Measurements from ENCODE around the gene METTL4. TPM values are rescaled to one million over a fixed set of nuclear protein-coding genes. Genes with fewer than 3 reads are reported as not detected.

The METTL4 gene
- 12.2 TPM for polyA plus RNA-seq (2012; ENCODE audit: missing spikeins)

- FAIRE-seq (peak; percentile 95), DNase-seq (ENCODE audit: insufficient read length) (peak; percentile 58)
- TF ChIP-seq POLR2A (IDR thresholded peaks at IDR 0.05; ENCODE audit: low read depth, low read length) (peak; percentile 76), TAF1 (IDR thresholded peaks at IDR 0.05; ENCODE audit: borderline replicate concordance, low read depth, low read length) (no peak), POLR2AphosphoS5 (IDR thresholded peaks at IDR 0.05; ENCODE audit: low read depth, low read length) (peak; percentile 65)
Observed at GRCh38 chr18:2571200-2572170, at the start of gene METTL4, which contains the start of gene NDC80. Gene METTL4, minus strand, starts transcription at chr18:2571505. Its CDS starts 4,289 bp downstream, at chr18:2567216. Gene NDC80, plus strand, starts transcription at chr18:2571557. Its CDS starts 1,429 bp downstream, at chr18:2572986.

DNA sequence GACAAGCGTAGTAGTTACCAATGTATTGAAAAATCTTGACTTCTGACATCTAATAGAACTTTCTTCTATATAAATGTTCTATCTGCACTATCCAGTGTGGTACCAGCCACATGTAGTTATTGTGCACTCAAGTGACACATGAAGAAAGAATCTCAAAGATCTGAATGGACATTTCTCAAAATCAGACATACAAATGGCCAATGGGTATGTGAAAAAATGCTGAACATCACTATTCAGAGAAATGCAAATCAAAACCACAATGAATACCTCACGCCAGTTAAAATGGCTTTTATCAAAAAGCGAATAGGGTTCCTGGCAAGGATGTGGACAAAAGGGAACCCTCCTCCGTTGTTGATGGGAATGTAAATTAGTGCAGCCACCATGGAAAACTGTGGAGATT is 46.7 kb upstream of the METTL4 start:
- no peak for DNase-seq (ENCODE audit: insufficient read length)
- TF ChIP-seq POLR2AphosphoS5 (IDR thresholded peaks at IDR 0.05; ENCODE audit: low read depth, low read length) (no peak), POLR2A (IDR thresholded peaks at IDR 0.05; ENCODE audit: low read depth, low read length) (no peak), TAF1 (IDR thresholded peaks at IDR 0.05; ENCODE audit: borderline replicate concordance, low read depth, low read length) (no peak)
- FAIRE-seq = no peak

DNA sequence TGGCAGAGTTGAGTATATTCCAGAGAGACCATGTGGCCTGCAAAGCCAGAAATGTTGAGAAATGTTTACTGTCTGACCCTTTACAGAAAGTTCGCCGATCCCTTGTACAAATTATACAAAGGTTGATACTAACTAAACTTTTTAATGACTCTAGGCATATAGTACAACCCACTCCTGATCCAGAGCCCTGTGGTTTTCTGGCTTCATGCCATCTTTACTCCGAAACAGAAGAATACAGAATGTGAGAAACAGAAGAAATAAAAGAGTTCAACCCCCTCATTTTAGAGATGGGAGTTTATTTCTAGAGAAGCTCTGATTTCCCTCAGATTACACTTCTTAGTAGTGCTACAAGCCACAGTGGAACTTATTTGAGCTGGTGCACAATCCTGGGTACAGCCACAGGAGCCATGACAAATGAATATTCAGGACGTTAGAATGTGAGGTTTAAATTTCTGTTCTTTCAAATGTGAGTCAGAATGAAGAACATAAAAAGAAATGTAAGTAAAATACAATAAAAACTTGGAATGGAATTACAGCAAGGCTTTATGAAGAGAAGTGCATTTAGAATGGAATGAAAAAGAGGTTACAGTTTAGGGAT is 46.2 kb upstream of the METTL4 start:
- FAIRE-seq = no peak
- no peak for DNase-seq (ENCODE audit: insufficient read length)
- no peak for TF ChIP-seq POLR2AphosphoS5 (IDR thresholded peaks at IDR 0.05; ENCODE audit: low read depth, low read length)

DNA sequence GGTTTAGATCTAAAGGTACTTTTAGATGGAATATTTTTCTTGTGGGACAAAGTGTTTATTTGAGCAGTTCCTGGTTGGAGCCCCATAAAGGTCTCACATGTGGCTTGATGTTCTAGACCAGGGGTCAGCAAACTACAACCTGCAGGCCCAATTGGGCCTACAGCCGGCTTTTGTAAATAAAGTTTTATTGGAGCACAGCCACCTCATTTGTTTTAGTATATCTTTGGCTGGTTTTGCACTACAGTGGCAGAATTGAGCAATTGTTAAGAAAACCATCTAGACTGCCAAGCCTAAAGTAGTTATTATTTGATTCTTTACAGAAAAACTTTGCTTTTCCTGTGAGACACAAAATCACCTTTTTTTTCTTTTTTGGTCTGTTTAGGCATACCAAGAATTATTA is 41.7 kb upstream of the METTL4 start:
- TF ChIP-seq TAF1 (IDR thresholded peaks at IDR 0.05; ENCODE audit: borderline replicate concordance, low read depth, low read length) (no peak), POLR2A (IDR thresholded peaks at IDR 0.05; ENCODE audit: low read depth, low read length) (no peak), POLR2AphosphoS5 (IDR thresholded peaks at IDR 0.05; ENCODE audit: low read depth, low read length) (no peak)
- DNase-seq (ENCODE audit: insufficient read length) (no peak), FAIRE-seq (no peak)

DNA sequence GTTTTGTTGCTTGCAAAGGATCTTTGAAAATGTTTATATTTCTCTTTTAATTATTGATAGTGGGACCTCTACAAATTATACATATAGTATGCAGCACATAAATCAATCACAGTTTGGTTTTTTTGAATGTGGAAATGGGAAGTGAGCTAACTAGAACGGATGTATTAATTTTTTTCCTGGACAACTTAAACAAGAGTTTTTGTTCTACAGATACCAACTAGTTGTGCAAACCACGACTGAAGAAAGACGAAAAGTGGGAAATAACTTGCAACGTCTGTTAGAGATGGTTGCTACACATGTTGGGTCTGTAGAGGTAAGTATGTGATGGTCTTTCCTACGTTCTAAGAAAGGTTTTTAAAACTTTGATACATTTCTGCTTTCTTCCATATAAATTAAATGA is 39.2 kb upstream of the METTL4 start:
- no peak for TF ChIP-seq POLR2AphosphoS5 (IDR thresholded peaks at IDR 0.05; ENCODE audit: low read depth, low read length)
- TF ChIP-seq TAF1 (IDR thresholded peaks at IDR 0.05; ENCODE audit: borderline replicate concordance, low read depth, low read length) = no peak
- no peak for TF ChIP-seq POLR2A (IDR thresholded peaks at IDR 0.05; ENCODE audit: low read depth, low read length)
- DNase-seq (ENCODE audit: insufficient read length) (no peak), FAIRE-seq (no peak)

- no peak for TF ChIP-seq POLR2A (IDR thresholded peaks at IDR 0.05; ENCODE audit: low read depth, low read length)
- no peak for TF ChIP-seq POLR2AphosphoS5 (IDR thresholded peaks at IDR 0.05; ENCODE audit: low read depth, low read length)
- TF ChIP-seq TAF1 (IDR thresholded peaks at IDR 0.05; ENCODE audit: borderline replicate concordance, low read depth, low read length) = no peak
- no peak for FAIRE-seq
- no peak for DNase-seq (ENCODE audit: insufficient read length)
Observed at GRCh38 chr18:2609604-2610003, 38.3 kb upstream of the METTL4 start.

GRCh38 chr18:2606335-2606734 is 35.0 kb upstream of the METTL4 start:
- FAIRE-seq (no peak), DNase-seq (ENCODE audit: insufficient read length) (no peak)
- TF ChIP-seq TAF1 (IDR thresholded peaks at IDR 0.05; ENCODE audit: borderline replicate concordance, low read depth, low read length) (no peak), POLR2AphosphoS5 (IDR thresholded peaks at IDR 0.05; ENCODE audit: low read depth, low read length) (no peak), POLR2A (IDR thresholded peaks at IDR 0.05; ENCODE audit: low read depth, low read length) (no peak)

DNA sequence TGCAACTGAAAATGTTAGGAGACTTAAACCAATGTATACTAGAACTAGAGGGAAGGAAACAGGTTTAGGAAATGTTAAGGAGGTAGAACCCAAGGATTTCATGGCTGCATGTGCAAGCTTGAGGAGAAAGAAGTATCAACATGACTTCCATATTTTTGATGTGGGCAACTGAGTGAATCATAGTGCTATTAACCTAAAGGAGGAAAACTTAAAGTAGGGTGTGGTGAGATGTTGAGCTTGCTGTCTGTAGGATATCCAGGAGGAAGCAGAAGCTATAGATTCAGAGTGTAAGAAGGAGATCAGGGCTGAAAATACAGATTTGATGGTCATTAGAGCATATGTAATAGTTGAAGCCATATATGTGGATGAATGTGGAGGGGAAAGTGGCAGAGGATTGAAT is 31.5 kb upstream of the METTL4 start:
- DNase-seq (ENCODE audit: insufficient read length) = no peak
- FAIRE-seq = no peak
- TF ChIP-seq POLR2AphosphoS5 (IDR thresholded peaks at IDR 0.05; ENCODE audit: low read depth, low read length) (no peak), TAF1 (IDR thresholded peaks at IDR 0.05; ENCODE audit: borderline replicate concordance, low read depth, low read length) (no peak), POLR2A (IDR thresholded peaks at IDR 0.05; ENCODE audit: low read depth, low read length) (no peak)

GRCh38 chr18:2597639-2598038 is 26.3 kb upstream of the METTL4 start:
- DNase-seq (ENCODE audit: insufficient read length) (no peak), FAIRE-seq (no peak)
- no peak for TF ChIP-seq POLR2AphosphoS5 (IDR thresholded peaks at IDR 0.05; ENCODE audit: low read depth, low read length)
- TF ChIP-seq POLR2A (IDR thresholded peaks at IDR 0.05; ENCODE audit: low read depth, low read length) = no peak
- no peak for TF ChIP-seq TAF1 (IDR thresholded peaks at IDR 0.05; ENCODE audit: borderline replicate concordance, low read depth, low read length)

GRCh38 chr18:2590303-2590702 is 19.0 kb upstream of the METTL4 start:
- no peak for TF ChIP-seq TAF1 (IDR thresholded peaks at IDR 0.05; ENCODE audit: borderline replicate concordance, low read depth, low read length)
- TF ChIP-seq POLR2AphosphoS5 (IDR thresholded peaks at IDR 0.05; ENCODE audit: low read depth, low read length) = no peak
- TF ChIP-seq POLR2A (IDR thresholded peaks at IDR 0.05; ENCODE audit: low read depth, low read length) = no peak
- FAIRE-seq (no peak), DNase-seq (ENCODE audit: insufficient read length) (no peak)

GRCh38 chr18:2589345-2590068 is 18.2 kb upstream of the METTL4 start:
- FAIRE-seq (no peak), DNase-seq (ENCODE audit: insufficient read length) (no peak)
- TF ChIP-seq POLR2AphosphoS5 (IDR thresholded peaks at IDR 0.05; ENCODE audit: low read depth, low read length) = no peak
- no peak for TF ChIP-seq TAF1 (IDR thresholded peaks at IDR 0.05; ENCODE audit: borderline replicate concordance, low read depth, low read length)
- no peak for TF ChIP-seq POLR2A (IDR thresholded peaks at IDR 0.05; ENCODE audit: low read depth, low read length)
